HG03439 (cell line): Measurements from ENCODE around the gene BIRC7.

Source experiments
- ATAC-seq: cut with Tn5 transposase; IDR thresholded peaks from one replicate; pipeline ENCODE4 v1.9.1; 2021; ENCODE audit warnings: mild to moderate bottlenecking, moderate library complexity; ENCODE audit not compliant: unreplicated experiment

BIRC7 gene

GRCh38 chr20:63224412-63225081, 11.2 kb upstream of the BIRC7 start:
- no peak for ATAC-seq

GRCh38 chr20:63225082-63225454, 10.6 kb upstream of the BIRC7 start:
- ATAC-seq, result no peak

- no peak for ATAC-seq
Measured at GRCh38 chr20:63226042-63226943, 9.4 kb upstream of the BIRC7 start.

GRCh38 chr20:63227260-63227659, 8.4 kb upstream of the BIRC7 start:
- no peak for ATAC-seq

GRCh38 chr20:63228806-63229205, 6.9 kb upstream of the BIRC7 start:
- no peak for ATAC-seq

- ATAC-seq, result no peak
Measured at GRCh38 chr20:63230800-63231268, 4.9 kb upstream of the BIRC7 start.

- no peak for ATAC-seq
Measured at GRCh38 chr20:63232235-63233060, 3.3 kb upstream of the BIRC7 start.

GRCh38 chr20:63233061-63233344, 2.7 kb upstream of the BIRC7 start:
- no peak for ATAC-seq

- no peak for ATAC-seq
Measured at GRCh38 chr20:63233924-63234323, 1.8 kb upstream of the BIRC7 start.

- ATAC-seq, result no peak
Measured at GRCh38 chr20:63234693-63235398, 859 bp upstream of the BIRC7 start.

- ATAC-seq, result no peak
Measured at GRCh38 chr20:63236116-63236837, 572 bp downstream of the BIRC7 start.

GRCh38 chr20:63238031-63238430, 2.3 kb downstream of the BIRC7 start:
- ATAC-seq, result no peak

- ATAC-seq, result no peak
Measured at GRCh38 chr20:63238514-63239125, 2.9 kb downstream of the BIRC7 start.

- ATAC-seq, result no peak
Measured at GRCh38 chr20:63239431-63239830, 3.7 kb downstream of the BIRC7 start.

- ATAC-seq, result no peak
Measured at GRCh38 chr20:63240004-63240403, 4.3 kb downstream of the BIRC7 start.

GRCh38 chr20:63241272-63241671, 5.6 kb downstream of the BIRC7 start:
- no peak for ATAC-seq

- ATAC-seq, result no peak
Measured at GRCh38 chr20:63242736-63243135, 7.0 kb downstream of the BIRC7 start.

GRCh38 chr20:63243604-63244247, 8.0 kb downstream of the BIRC7 start:
- ATAC-seq, result no peak

GRCh38 chr20:63244468-63244867, 8.8 kb downstream of the BIRC7 start:
- no peak for ATAC-seq
